GM20000 (cell line): ENCODE results near the gene SLC30A7.
"Not testable (repeated sequence)": the region's sequence is repeated elsewhere in the genome, so short reads cannot be mapped to it uniquely, and the experiment has no call there.

ENCODE experiments used
- DNase-seq: peaks from one replicate; pipeline ENCODE4 v3.0.0; 2012; ENCODE audit warnings: low spot score
- CTCF ChIP-seq: IDR thresholded peaks from 2 replicates; pipeline ENCODE4 v1.5.1; 2012; ENCODE audit warnings: mild to moderate bottlenecking, control low read depth; ENCODE audit errors: extremely low read depth, missing control alignments

Gene SLC30A7, protein sequence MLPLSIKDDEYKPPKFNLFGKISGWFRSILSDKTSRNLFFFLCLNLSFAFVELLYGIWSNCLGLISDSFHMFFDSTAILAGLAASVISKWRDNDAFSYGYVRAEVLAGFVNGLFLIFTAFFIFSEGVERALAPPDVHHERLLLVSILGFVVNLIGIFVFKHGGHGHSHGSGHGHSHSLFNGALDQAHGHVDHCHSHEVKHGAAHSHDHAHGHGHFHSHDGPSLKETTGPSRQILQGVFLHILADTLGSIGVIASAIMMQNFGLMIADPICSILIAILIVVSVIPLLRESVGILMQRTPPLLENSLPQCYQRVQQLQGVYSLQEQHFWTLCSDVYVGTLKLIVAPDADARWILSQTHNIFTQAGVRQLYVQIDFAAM

GRCh38 chr1:100895540-100896480 lies at the start of gene SLC30A7:
TSS of gene SLC30A7 (plus strand) at chr1:100896090. CDS start at chr1:100896263, 173 bp downstream.
- peak; percentile 86 for DNase-seq
- TF ChIP-seq CTCF, result no peak

DNA sequence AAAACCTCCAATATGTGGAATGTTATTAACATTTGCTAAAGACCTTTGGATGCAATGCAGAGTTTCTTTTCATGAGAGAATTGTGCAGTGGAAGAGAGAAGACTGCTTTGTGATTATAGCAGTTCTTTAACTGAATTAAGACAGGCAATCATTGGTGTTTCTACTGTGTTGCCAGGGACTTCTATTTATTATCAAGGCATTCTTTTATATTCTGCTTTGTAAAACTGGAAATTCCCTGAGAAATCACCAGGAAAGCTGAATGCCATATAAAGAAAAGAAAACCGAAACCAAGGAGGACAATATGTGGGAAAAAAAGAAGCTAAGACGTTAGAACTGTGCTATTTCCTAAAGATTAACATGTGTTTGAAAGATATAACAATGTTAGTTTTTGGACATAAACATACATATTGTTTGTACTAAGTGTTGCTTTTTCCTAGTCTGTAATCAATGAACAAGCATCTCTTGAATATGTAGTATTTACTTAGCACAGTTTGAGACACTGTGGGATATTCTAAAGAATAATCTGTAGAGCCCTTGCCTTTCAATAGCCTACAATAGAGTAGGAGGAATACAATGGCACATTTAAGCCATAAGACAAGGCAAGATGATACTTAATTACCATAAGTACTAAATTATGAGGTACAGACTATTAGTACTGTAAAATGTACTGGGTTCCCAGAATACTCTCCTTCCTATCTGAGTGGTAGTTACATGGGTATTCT lies 48.4 kb upstream of the SLC30A7 start:
- no peak for TF ChIP-seq CTCF
- DNase-seq, result no peak

GRCh38 chr1:100851726-100852125 lies 44.2 kb upstream of the SLC30A7 start:
- DNase-seq, result no peak
- no peak for TF ChIP-seq CTCF

- TF ChIP-seq CTCF, result no peak
- no peak for DNase-seq
Measured at GRCh38 chr1:100852976-100853375, 42.9 kb upstream of the SLC30A7 start.

GRCh38 chr1:100855116-100855515 lies 40.8 kb upstream of the SLC30A7 start:
- DNase-seq, result not testable (repeated sequence)

GRCh38 chr1:100860397-100860991 lies 35.4 kb upstream of the SLC30A7 start:
- no peak for TF ChIP-seq CTCF
- no peak for DNase-seq

GRCh38 chr1:100861379-100861778 lies 34.5 kb upstream of the SLC30A7 start:
- DNase-seq, result no peak

More at GRCh38 chr1:100861379-100861778, 34.5 kb upstream of the SLC30A7 start:
- no peak for TF ChIP-seq CTCF
